ENCODE measurements around the gene SLC38A10. TPM values are rescaled to one million over a fixed set of nuclear protein-coding genes. Genes with fewer than 3 reads are reported as not detected.
A peak's percentile ranks its signal among the peaks of the same experiment; 100 is the strongest.

SLC38A10 gene
- total RNA-seq, 2 experiments from 2014 or later: 68.0 to 71.3 TPM

DNA sequence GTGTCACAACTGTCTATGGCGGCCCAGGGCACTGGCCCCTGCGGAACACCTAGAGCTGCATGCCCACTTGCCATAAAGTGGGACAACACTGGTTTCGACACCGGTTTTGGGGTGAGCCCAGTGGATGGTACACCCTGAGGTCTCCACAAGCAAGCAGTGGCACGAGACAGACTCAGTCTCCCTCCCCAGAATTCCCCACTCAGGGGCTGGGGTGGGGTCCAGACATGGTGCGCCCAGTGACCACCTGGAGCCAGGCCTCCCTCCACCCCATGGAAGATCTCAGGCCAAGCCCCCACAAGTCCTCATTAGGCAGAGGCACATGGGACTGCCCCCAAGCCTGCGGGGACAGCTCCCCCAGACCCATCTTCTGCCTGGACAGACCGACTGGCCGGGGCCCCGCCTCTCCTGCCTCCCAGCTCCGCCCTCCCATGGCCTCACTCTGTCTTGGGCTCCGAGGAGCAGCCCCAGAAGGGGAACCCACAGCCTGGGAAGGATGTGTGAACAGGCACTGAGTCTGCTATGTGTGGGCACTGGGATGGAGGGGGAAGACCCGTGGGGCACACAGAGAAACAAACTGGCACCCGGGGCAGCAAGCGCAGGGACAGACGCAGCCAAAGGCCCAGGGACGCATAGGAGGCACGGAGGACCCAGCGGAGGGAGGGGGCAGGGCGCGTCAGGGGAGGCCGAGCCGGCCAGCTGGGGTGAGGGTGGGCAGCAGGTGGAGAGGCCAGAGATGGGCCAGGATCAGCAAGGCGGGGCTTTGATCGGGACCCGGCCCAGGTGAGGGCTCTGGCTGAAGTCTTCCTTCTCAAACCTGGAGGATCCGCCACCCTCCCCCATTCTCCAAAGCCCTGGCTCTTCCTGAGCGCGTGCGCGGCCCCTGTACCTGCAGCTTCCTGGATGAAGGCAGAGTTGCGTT lies 59.0 kb downstream of the SLC38A10 start:
- no peaks in the 10 kb centered on the region for H3K27me3 Mint-ChIP-seq
- no peak overlapping the region for H3K27ac Mint-ChIP-seq
- no peaks in the 10 kb centered on the region for H3K9me3 Mint-ChIP-seq
- H3K4me1 Mint-ChIP-seq: peaks cover 24% of the 10 kb centered on the region
- ATAC-seq (ENCODE audit: low read depth): no peak
- H3K36me3 Mint-ChIP-seq: peaks cover 2% of the 10 kb centered on the region
- H3K4me3 Mint-ChIP-seq: peak overlapping the region; percentile 55
- DNase-seq: no peak
- POLR2A ChIA-PET: no interaction called here

DNA sequence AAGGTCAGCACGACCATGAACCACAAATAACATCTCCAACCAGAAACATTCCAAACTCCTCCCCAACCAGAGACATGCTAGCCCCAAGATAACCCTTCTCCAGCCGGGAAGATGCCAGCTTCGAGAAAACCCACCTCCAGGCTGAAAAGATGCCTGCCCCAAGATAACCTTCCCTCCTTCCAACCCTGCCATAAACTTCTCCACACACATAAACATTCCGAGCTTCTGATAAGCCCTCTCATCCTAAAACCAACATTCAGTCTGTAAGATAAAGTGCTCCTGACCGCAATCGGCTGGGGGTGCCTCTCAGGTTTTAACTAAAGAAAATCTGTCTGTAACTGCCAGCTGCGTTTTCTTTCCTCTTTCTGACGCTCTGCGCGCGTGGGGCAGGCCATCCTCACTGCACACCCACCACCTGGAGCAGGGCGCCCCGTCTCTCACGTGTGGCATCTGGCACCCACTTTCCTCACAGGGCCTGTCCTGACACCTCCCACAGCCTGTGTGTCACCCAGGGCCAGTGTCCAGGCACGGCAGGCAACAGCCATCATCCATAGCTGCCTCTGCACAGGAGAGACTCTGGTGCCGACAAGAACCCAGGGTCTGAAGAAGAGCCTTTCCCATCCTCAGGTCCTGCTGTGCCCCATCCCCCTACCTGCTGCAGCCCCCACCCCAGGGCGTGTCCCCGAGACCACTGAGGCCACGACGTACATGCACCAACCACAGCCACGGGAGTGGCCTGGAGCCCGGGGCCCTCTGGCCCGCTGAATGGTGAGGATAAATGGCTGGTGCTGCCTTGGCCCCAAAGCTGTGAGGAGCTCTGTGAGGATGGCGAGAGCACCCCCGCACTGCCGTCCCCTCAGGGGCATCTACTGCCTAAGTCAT lies 59.9 kb downstream of the SLC38A10 start:
- Mint-ChIP-seq H3K9me3 (no peaks in the 10 kb centered on the region), H3K27ac (no peak overlapping the region), H3K4me3 (no peak overlapping the region), H3K36me3 (peaks cover 6% of the 10 kb centered on the region), H3K27me3 (no peaks in the 10 kb centered on the region), H3K4me1 (peaks cover 16% of the 10 kb centered on the region)
- ATAC-seq (ENCODE audit: low read depth) (no peak), DNase-seq (no peak)
- POLR2A ChIA-PET: interaction anchor here (0.7 to 1.3 kb wide), 2 partner anchors 12 to 118 kb away, joined by 3 to 4 read pairs; partner anchors contain the start of gene CEP131

DNA sequence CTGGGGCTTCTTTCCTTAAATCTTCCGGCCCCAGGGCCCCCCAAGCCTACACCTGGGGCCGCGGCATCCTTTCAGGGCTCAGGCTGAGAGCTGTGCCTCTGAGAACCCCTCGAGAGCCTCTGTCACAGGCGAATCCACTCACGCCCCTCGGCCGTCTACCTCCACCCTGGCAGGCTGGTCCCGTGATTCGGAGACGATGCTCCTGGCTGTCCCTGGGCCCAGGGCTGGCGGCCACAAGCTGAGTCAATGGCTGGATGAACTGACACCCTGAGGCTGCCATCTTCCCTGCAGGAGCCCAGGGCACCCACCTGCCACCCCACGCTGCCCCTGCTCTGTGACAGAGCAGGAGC lies 60.6 kb downstream of the SLC38A10 start:
- H3K27me3 Mint-ChIP-seq: no peaks in the 10 kb centered on the region

DNA sequence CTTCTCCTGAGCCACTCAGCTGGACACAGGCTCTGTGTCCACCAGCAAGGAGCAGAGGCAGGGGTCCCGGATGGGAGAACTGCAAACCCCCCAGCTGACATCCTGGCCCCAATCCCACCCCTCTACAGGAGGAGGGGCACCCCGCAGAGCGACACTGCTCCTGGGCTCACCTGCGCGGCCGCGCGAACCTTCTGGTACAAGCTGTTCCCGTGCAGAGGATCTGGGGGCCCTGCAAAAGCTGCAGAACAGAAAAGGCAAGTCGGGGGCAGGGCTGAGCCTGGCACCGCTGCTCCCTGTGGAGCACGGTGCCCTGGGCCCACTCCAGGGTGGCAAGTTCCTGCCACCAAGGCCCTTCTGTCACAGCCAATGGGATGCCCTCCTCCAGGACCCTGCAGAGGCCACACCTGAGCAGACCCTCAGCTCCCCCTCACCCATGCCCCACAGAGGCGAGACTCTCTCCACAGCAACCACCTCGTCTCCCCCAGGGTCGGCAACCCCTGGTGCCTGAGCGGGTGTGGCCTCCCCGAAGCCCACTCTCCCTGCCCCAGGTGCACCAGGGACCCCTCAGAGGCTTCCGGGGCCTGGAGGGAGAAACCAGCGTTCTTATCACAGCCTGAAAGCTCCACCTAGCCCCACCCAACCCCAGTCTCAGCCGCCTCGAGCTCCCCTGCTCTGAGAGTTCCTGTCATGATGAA lies 61.1 kb downstream of the SLC38A10 start:
- H3K27me3 Mint-ChIP-seq: no peaks in the 10 kb centered on the region
- ATAC-seq (ENCODE audit: low read depth) (no peak), DNase-seq (no peak)
- POLR2A ChIA-PET: interaction anchor here (1.3 kb wide), 1 partner anchor 11 kb away, joined by 4 read pairs; the partner anchor contains the start of gene CEP131
- peaks cover 12% of the 10 kb centered on the region for H3K36me3 Mint-ChIP-seq
- no peak overlapping the region for H3K4me3 Mint-ChIP-seq
- H3K27ac Mint-ChIP-seq: no peak overlapping the region
- H3K4me1 Mint-ChIP-seq: peaks cover 15% of the 10 kb centered on the region
- H3K9me3 Mint-ChIP-seq: no peaks in the 10 kb centered on the region

More for the DNA sequence above, 60.6 kb downstream of the SLC38A10 start:
- H3K9me3 Mint-ChIP-seq: no peaks in the 10 kb centered on the region
- no peak overlapping the region for H3K4me3 Mint-ChIP-seq
- H3K27ac Mint-ChIP-seq: no peak overlapping the region
- peaks cover 15% of the 10 kb centered on the region for H3K4me1 Mint-ChIP-seq
- POLR2A ChIA-PET: interaction anchor here (0.7 to 1.3 kb wide), 2 partner anchors 12 to 118 kb away, joined by 3 to 4 read pairs; partner anchors contain the start of gene CEP131
- ATAC-seq (ENCODE audit: low read depth): no peak
- DNase-seq: no peak
- H3K36me3 Mint-ChIP-seq: peaks cover 12% of the 10 kb centered on the region

DNA sequence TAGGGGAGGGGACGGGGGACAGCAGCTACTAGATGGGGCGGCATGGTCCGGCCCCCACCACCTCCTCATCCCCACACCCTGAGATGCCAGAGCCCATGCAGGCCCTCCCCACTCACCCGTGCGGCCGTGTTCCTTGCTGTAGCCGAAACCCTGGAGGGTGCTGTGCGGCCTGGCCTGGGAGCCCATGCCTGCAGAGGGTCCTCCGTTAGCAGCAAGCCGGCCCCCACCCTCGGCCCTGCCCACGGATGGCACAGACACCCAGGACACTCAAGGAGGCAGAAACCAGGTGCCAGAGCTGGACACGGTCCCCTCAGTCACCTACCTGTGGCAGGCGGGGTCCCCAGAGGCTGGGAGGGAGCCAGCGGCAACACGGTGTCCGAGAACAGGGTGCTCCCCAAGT lies 61.8 kb downstream of the SLC38A10 start:
- POLR2A ChIA-PET: no interaction called here
- no peak overlapping the region for H3K4me3 Mint-ChIP-seq
- ATAC-seq (ENCODE audit: low read depth): no peak
- no peak for DNase-seq
- no peaks in the 10 kb centered on the region for H3K9me3 Mint-ChIP-seq
- peaks cover 12% of the 10 kb centered on the region for H3K36me3 Mint-ChIP-seq
- H3K4me1 Mint-ChIP-seq: peaks cover 15% of the 10 kb centered on the region
- H3K27ac Mint-ChIP-seq: no peak overlapping the region
- no peaks in the 10 kb centered on the region for H3K27me3 Mint-ChIP-seq

DNA sequence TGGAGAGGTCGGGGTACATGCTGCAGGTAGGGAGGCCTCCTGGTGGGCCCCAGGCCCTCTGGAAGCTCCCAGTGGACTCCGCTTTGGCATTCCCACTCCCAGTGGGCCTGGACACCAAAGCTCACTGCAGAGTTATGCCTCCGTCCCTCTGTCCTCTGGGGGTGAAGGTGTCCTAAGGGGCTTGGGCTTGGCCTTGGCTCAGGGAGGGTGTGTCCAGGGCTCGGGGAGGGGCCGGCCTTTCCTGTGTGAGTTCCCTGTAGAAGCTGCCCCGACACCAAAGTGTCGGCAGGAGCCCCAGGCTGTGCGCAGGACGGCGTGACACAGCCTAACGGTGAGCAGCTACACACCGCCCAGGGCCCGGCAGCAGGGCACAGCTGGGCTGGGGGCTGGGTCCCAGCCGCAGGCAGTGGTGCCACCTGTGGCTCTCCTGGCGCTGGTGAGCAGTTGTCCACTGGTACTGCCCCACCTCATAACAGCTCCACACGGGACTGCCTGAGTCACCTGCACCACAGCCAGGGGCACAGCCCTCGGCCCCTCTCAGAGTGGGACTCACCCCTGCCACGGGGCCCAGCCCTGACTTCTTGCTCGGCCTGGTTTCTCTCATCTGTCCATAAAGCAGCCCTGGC lies 62.4 kb downstream of the SLC38A10 start:
- H3K36me3 Mint-ChIP-seq: peaks cover 14% of the 10 kb centered on the region
- POLR2A ChIA-PET: interaction anchor here (1.2 kb wide), 1 partner anchor 10 kb away, joined by 5 read pairs; the partner anchor contains the start of gene CEP131
- DNase-seq (no peak), ATAC-seq (ENCODE audit: low read depth) (no peak)
- no peaks in the 10 kb centered on the region for H3K9me3 Mint-ChIP-seq
- H3K4me3 Mint-ChIP-seq: no peak overlapping the region
- H3K27ac Mint-ChIP-seq: no peak overlapping the region
- H3K27me3 Mint-ChIP-seq: no peaks in the 10 kb centered on the region
- peaks cover 11% of the 10 kb centered on the region for H3K4me1 Mint-ChIP-seq

DNA sequence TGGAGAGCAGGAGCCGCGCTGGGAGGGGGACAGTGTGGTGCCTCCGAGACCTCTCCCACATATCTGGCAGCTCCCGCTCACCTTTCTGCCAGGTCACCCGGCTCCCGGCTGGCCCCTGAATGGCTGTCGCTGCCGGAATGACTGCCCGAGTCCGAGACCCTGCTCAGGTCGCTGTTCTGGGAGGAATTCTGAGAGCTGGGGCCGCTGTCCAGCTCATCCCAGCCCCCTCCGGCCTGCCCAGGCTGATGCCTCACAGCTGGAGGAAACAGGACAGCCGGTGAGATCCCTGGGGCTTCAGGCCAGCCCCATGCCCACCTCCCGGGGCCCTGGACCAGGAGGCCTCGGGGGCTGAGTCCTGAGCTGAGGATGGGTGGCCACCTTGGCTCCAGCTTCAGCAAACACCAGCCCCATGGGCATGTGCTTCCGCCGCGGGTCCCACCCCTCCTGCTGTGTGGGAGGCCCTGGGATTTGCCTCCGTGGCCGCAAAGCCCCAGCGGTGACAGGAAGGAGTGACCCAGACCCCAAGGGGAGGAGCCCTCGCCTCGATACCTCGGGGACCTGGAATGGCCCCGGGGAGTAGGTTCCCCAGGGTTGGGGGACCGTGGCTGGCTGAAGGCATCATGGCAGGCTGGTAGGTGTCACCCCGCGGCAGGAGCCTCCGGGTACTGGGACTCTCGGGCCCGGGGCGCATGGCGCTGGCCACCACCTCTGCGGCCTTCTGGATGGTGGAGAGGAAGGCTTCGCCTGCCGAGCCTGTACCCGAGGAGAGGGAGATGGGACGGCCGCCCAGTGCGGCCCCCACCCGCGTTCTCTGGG lies 63.1 kb downstream of the SLC38A10 start:
- no peak overlapping the region for H3K4me3 Mint-ChIP-seq
- no peaks in the 10 kb centered on the region for H3K9me3 Mint-ChIP-seq
- ATAC-seq (ENCODE audit: low read depth) (no peak), DNase-seq (no peak)
- no peaks in the 10 kb centered on the region for H3K27me3 Mint-ChIP-seq
- POLR2A ChIA-PET: interaction anchor here (0.5 to 1.2 kb wide), 2 partner anchors 9 to 286 kb away, joined by 3 to 5 read pairs; partner anchors contain the start of gene CEP131
- H3K27ac Mint-ChIP-seq: no peak overlapping the region
- H3K36me3 Mint-ChIP-seq: peaks cover 17% of the 10 kb centered on the region
- peaks cover 7% of the 10 kb centered on the region for H3K4me1 Mint-ChIP-seq

DNA sequence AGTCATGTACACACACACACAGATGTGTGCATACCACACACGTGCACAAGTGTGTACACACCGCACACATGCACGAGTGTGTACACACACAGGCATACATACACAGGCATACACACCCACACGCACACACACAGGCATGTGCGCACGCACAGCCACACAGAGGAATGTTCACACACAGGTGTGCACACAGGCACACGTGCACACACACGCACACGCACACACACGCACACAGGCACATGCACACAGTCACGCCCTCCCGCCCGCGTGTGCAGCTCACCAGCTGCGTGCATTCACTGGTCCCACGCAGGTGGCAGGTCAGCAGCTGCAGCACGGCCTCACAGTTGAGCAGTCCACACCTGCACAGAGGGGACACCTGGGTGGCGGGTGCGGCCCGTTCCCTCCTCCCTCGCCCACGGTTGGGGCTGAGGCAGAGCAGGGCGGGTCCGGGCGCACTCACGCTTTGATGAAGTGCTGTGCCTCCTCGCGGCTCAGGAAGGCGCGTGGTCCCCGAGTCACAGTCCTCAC lies 63.9 kb downstream of the SLC38A10 start:
- DNase-seq (no peak), ATAC-seq (ENCODE audit: low read depth) (no peak)
- Mint-ChIP-seq H3K27me3 (no peaks in the 10 kb centered on the region), H3K4me3 (no peak overlapping the region), H3K27ac (no peak overlapping the region), H3K36me3 (peaks cover 17% of the 10 kb centered on the region), H3K9me3 (no peaks in the 10 kb centered on the region), H3K4me1 (peaks cover 7% of the 10 kb centered on the region)
- POLR2A ChIA-PET: interaction anchor here (0.5 kb wide), 1 partner anchor 287 kb away, joined by 3 read pairs; no protein-coding TSS in a partner anchor

DNA sequence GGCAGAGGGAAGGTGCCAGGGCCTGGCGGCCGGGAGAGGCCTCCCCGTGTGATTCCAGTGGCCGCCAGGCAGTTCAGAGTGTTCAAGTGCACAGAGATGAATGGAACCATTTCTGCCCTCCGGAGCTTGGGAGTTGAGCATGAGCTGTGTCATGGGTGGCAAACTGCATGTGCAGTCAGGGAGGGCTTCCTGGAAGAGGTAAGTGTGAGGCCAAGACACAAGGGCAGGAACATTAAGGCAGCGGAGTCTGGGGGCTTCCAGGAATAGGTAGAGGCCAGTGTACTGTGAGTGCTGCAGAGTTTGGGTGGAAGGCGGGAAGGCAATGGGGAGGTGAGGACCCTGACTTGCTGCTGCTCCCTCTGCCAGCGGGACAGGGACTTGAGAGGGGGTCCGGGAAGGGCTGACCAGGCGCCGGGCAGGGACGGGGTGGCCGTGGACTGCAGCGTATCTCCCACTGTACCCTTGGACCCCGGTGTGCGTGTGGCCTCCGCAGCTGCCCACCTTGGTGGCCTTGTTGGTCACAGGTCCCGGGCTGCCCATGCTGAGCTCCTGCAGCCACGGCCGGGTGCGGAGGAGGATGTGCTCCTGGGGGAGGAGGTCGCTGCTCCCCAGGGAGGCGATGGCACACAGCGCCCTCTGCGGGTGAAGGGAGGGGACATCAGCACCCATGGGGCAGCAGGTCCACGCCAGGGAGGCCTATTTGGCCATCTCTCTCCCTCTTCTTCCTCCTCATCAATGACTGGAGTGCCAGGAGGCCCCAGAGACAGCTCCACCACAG lies 64.9 kb downstream of the SLC38A10 start:
- H3K4me3 Mint-ChIP-seq: no peak overlapping the region
- H3K4me1 Mint-ChIP-seq: peaks cover 7% of the 10 kb centered on the region
- DNase-seq (no peak), ATAC-seq (ENCODE audit: low read depth) (no peak)
- POLR2A ChIA-PET: no interaction called here
- peaks cover 17% of the 10 kb centered on the region for H3K36me3 Mint-ChIP-seq
- H3K27ac Mint-ChIP-seq: no peak overlapping the region
- H3K9me3 Mint-ChIP-seq: no peaks in the 10 kb centered on the region
- H3K27me3 Mint-ChIP-seq: no peaks in the 10 kb centered on the region

DNA sequence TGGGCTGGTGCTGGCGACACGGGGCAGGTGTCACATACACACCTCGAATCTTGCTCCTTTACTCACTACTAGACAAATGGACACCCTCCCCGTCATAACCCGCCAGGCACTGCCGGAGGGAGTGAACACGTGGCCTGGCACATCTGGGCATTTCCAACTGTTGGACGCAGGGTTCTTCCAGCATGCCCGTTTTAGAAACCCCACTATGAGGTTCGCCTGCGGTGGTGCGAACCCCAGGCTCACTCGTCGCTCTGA lies 65.5 kb downstream of the SLC38A10 start:
- Mint-ChIP-seq H3K4me3 (no peak overlapping the region), H3K27ac (peak overlapping the region; percentile 66), H3K36me3 (peaks cover 17% of the 10 kb centered on the region), H3K4me1 (peaks cover 6% of the 10 kb centered on the region), H3K27me3 (no peaks in the 10 kb centered on the region), H3K9me3 (no peaks in the 10 kb centered on the region)
- DNase-seq: no peak
- POLR2A ChIA-PET: no interaction called here
- no peak for ATAC-seq (ENCODE audit: low read depth)

DNA sequence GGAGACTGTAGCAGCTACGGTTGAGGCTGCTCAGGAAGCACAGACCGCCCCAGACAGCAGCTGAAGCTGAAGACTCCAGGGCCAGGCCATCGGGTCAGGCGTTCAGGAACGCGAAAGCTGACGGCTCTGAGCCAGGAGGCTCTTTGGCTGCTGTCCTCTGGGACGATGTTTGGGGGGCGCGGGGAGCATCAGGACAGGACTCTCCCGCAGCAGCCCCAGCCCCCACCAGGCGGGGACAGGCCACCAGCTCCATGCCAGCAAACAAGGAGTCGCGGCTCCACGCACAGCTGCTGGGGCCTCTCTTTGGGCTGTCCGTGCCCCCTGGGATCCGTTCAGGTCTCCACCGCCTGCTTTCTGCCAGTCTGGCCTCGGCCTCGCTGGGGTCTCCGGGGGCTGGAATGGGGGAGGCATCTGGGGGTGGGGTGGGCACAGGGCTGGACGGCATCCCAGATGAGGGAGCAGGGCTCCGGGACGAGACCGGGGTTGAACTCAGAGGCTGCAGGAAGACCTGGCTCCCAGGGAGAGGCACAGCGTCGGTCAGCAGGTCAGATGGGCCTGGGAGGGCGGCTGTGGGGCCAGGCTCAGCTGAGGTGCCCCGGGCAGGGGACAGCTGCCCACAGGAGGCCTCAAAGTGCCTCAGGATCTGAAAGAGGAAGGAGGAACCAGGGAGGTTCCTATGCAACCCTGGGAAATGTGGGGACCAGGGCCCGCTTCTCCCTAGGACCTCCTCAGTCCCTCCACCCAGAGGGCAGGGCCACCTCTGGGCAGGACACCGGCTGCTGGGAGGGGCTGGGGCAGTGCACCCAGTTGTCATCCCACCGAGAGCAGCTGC lies 66.1 kb downstream of the SLC38A10 start:
- no peak overlapping the region for H3K27ac Mint-ChIP-seq
- H3K9me3 Mint-ChIP-seq: no peaks in the 10 kb centered on the region
- ATAC-seq (ENCODE audit: low read depth) (no peak), DNase-seq (no peak)
- H3K4me3 Mint-ChIP-seq: no peak overlapping the region
- H3K27me3 Mint-ChIP-seq: no peaks in the 10 kb centered on the region
- H3K36me3 Mint-ChIP-seq: peaks cover 17% of the 10 kb centered on the region
- POLR2A ChIA-PET: no interaction called here
- peaks cover 6% of the 10 kb centered on the region for H3K4me1 Mint-ChIP-seq

Measured in activated naive CD8-positive, alpha-beta T cell treated with anti-CD3 and anti-CD28 coated beads, Interleukin-2, amount 10 ng/mL, durations not matched to agents 7 days and 5 days (primary cell).